Gastroesophageal sphincter (tissue), 4 donors: ENCODE data around the gene MAML2. TPM values are rescaled to one million over a fixed set of nuclear protein-coding genes. Genes with fewer than 3 reads are reported as not detected.

Experiments used
- ATAC-seq: fragments of 150-250 bp; one replicate; pipeline ENCODE4 v1.9.1; 2016; ENCODE audit warnings: mild to moderate bottlenecking, moderate library complexity
- H3K27ac ChIP-seq, 4 donors: fragments of 200-600 bp; sonication (generic) in 3 of 4; 1 replicate in 3 of 4; 2 replicates in 1 of 4; pipeline ENCODE4 v1.5.1; 2016 to 2019
- H3K27me3 ChIP-seq: fragments of 200-600 bp; sonication (generic); one replicate; pipeline ENCODE4 v1.5.1; 2019
- H3K36me3 ChIP-seq, 2 donors: fragments of 200-600 bp; sonication (generic); one replicate each; pipeline ENCODE4 v1.5.1; 2019; ENCODE audit warnings: control low read depth in 1 of 2
- H3K4me1 ChIP-seq, 3 donors: fragments of 200-600 bp; sonication (generic); 1 replicate in 2 of 3; 2 replicates in 1 of 3; pipeline ENCODE4 v1.5.1; 2016 to 2019; ENCODE audit warnings: control low read depth in 2 of 3
- H3K4me3 ChIP-seq, 2 donors: fragments of 200-600 bp; sonication (generic); one replicate each; pipeline ENCODE4 v1.5.1; 2019; ENCODE audit warnings: mild to moderate bottlenecking in 1 of 2, moderate library complexity in 1 of 2
- H3K9me3 ChIP-seq, 3 donors: fragments of 200-600 bp; sonication (generic); one replicate each; pipeline ENCODE4 v1.5.1; 2017 to 2019; ENCODE audit warnings: control low read depth in 2 of 3
- EP300 ChIP-seq: sonication (generic); formaldehyde crosslinking; IDR thresholded peaks from one replicate; pipeline ENCODE4 v1.6.1; 2017; ENCODE audit warnings: antibody characterized with exemption, mild to moderate bottlenecking
- POLR2A ChIP-seq, 2 donors: fragments of 450-650 bp; IDR thresholded peaks; one replicate each; pipeline ENCODE4 v1.6.1; 2017; ENCODE audit warnings: antibody characterized with exemption in 2 of 2, mild to moderate bottlenecking in 2 of 2, moderate library complexity in 1 of 2
- POLR2AphosphoS5 ChIP-seq: sonication (generic); formaldehyde crosslinking; IDR thresholded peaks from one replicate; pipeline ENCODE4 v1.6.1; 2017; ENCODE audit warnings: antibody characterized with exemption
- WGBS, 2 donors: methylation state at CpG; one replicate each; pipeline ENCODE4 v1.1.5; 2018; ENCODE audit warnings: low coverage in 1 of 2; 5-methylcytosine and 5-hydroxymethylcytosine counted together
- total RNA-seq, 4 donors: library from RNA; depleted of rRNA; stranded (reverse); fragments of >200 nt; gene quantifications; one replicate each; pipeline ENCODE4 v1.1.0, GENCODE V29; 2016
- TF ChIP-seq, protein P1 (sequence below), 4 experiments: fragments of 200-600 bp in 2 of 4; fragments of 450-650 bp in 2 of 4; sonication (generic) in 1 of 4; IDR thresholded peaks; one replicate each; pipeline ENCODE4 v1.5.1; 2017 to 2019; ENCODE audit warnings: antibody characterized with exemption in 4 of 4, mild to moderate bottlenecking in 2 of 4, moderate library complexity in 2 of 4

The MAML2 gene
- 10 to 100 TPM; 15.8 to 31.8 (median 23.7) TPM for total RNA-seq

DNA sequence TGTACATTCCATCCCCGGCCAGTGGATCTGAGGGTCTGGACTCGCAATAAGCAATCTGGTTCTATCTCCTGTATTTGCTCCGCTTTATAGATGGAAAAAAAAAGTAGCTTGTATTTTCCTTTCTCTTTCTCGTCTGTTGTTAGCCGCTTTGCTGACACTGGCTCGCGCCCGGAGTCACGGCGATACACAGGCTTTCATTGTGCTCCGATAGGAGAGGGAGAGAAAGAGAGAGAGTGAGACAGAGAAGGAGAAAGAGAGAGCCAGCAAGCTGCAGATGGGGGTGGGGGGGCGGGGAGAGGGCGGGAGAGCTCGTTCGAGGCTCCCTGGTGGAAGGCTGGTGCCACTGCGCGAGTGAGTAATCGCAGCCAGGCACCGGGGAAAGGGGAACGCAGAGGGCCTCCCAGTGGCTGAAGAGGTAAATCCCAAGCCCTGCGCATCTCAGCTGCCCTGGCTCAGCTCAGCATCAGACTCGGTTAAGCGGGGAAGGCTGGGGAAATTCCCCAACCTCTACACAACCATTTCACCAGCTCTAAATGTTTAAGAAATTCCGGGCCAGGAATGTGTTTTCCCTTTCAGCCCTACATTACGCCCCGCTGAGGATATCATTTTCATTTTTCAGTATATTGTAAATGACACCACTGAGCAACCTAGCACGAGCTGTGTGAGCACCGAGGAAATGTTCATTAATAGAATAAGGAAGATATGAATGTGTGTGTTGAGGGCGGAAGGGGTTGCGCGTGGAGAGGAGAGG, at the start of gene MAML2:
TSS of gene MAML2 (minus strand) at position 235 of the 751 bp plus-strand sequence. CDS start 1,300 bp downstream, outside the sequence.
- WGBS, 2 donors: 5 to 17% methylated on average over 9 to 23 of the region's 31 CpGs
- ATAC-seq: peak; percentile 97
- TF ChIP-seq, protein P1, sequence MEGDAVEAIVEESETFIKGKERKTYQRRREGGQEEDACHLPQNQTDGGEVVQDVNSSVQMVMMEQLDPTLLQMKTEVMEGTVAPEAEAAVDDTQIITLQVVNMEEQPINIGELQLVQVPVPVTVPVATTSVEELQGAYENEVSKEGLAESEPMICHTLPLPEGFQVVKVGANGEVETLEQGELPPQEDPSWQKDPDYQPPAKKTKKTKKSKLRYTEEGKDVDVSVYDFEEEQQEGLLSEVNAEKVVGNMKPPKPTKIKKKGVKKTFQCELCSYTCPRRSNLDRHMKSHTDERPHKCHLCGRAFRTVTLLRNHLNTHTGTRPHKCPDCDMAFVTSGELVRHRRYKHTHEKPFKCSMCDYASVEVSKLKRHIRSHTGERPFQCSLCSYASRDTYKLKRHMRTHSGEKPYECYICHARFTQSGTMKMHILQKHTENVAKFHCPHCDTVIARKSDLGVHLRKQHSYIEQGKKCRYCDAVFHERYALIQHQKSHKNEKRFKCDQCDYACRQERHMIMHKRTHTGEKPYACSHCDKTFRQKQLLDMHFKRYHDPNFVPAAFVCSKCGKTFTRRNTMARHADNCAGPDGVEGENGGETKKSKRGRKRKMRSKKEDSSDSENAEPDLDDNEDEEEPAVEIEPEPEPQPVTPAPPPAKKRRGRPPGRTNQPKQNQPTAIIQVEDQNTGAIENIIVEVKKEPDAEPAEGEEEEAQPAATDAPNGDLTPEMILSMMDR (IDR thresholded peaks at IDR 0.05): peak; percentile 92 to 99 (median 94)
- peak in 1 of 2 donors; percentile 6 for TF ChIP-seq POLR2A (IDR thresholded peaks at IDR 0.05)
- TF ChIP-seq POLR2AphosphoS5: peak; percentile 47
- TF ChIP-seq EP300: no peak
- H3K4me1 ChIP-seq: peaks cover 11 to 44% (median 11%) of the 10 kb centered on the region in 3 donors
- H3K9me3 ChIP-seq: no peaks in the 10 kb centered on the region
- no peaks in the 10 kb centered on the region for H3K27me3 ChIP-seq
- H3K4me3 ChIP-seq: peak within 1 kb of the TSS; percentile 62 to 99
- H3K27ac ChIP-seq: peak within 1 kb of the TSS; percentile 81 to 90 (median 86)
- no peaks in the 10 kb centered on the region for H3K36me3 ChIP-seq

DNA sequence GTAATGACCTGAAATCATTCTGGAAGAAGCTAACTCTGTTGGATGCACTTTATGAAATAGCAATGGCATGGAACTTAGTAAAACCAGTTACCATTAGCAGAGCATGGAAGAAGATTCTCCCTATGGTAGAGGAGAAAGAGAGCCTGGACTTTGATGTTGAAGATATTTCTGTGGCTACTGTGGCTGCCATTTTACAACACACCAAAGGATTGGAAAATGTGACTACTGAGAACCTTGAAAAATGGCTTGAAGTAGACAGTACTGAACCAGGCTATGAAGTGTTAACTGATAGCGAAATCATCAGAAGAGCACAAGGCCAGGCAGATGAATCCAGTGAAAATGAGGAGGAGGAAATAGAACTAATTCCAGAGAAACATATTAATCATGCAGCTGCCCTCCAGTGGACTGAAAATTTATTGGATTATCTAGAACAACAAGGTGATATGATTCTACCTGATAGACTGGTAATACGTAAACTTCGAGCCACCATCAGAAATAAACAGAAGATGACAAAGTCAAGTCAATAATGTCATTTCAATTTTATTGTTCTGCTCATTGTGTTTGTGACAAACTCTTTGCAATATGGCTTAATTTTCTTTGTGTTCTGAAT, 48.8 kb upstream of the MAML2 start:
- ATAC-seq: no peak
- Histone ChIP-seq H3K9me3 (no peaks in the 10 kb centered on the region), H3K27me3 (no peaks in the 10 kb centered on the region), H3K27ac (no peak overlapping the region), H3K4me3 (no peak overlapping the region), H3K4me1 (peaks cover 5 to 43% (median 7%) of the 10 kb centered on the region in 3 donors), H3K36me3 (no peaks in the 10 kb centered on the region)
- no peak for TF ChIP-seq POLR2AphosphoS5
- TF ChIP-seq, protein P1 (IDR thresholded peaks at IDR 0.05): no peak
- WGBS, 2 donors: 87 to 97% methylated on average over 3 of the region's 3 CpGs

DNA sequence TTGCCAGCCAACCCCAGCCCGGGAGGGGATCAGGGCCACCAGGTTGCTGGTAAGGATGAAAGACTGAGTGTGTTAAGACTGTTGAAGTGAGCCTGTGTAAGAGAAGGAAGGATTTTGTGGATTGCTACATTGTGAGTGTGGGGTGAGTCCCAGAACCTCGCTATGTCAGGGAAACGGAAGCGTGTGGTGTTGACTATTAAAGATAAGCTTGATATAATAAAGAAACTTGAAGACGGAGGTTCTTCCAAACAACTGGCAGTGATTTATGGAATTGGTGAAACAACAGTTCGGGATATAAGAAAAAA, 47.4 kb upstream of the MAML2 start:
- Histone ChIP-seq H3K27ac (peak overlapping the region; percentile 60 to 92 (median 90)), H3K4me1 (peaks cover 5 to 44% (median 7%) of the 10 kb centered on the region in 3 donors), H3K27me3 (no peaks in the 10 kb centered on the region), H3K9me3 (no peaks in the 10 kb centered on the region), H3K4me3 (peak overlapping the region; percentile 74 to 83), H3K36me3 (peaks cover 0 to 4% of the 10 kb centered on the region in 2 donors)
- ATAC-seq: no peak
- 18 to 48% methylated on average over 5 to 6 of the region's 6 CpGs for WGBS, 2 donors
- TF ChIP-seq POLR2A (IDR thresholded peaks at IDR 0.05): no peak
- no peak for TF ChIP-seq EP300
- TF ChIP-seq, protein P1 (IDR thresholded peaks at IDR 0.05): no peak
- no peak for TF ChIP-seq POLR2AphosphoS5

DNA sequence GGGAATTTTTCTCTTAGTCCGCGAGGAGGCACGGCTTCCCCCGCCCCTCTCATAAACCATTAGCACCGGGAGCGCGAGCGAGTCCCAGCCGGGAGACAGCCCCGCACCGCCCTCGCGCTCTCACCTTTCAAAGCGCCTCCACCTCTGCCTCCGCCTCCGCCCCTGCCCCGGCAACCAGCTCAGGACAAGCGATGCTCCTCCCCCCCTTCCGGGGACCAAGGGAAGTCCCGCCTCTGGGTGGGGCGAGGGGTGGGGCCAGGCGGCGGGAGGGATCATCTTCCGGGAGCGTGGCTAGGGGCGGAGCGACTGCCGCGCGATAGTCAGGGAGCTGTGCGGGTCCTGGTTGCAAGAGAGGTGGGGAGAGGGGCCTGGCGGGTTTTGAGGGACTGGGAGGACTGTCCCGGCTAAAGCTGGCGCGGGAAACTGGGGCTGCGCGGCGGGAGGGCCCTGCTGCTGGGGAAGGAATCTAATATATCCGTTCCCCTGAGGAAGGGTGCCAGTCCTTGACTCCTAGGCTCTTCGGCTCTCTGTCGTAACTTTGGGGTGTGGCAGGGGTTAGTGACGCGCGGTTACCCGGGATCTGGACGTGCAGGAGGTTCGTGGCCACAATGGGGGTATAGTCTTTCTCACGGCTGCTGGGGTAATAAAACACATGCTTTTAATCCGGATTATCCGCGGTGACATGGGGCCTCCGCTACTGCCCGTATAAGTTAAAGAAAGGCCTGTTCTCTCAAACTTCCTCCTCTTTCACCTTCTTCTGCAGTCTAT, 46.9 kb upstream of the MAML2 start, which contains the start of the genes CCDC82 and JRKL:
TSS of gene CCDC82 (minus strand) at position 193 of the 768 bp plus-strand sequence. CDS start 5,165 bp downstream, outside the sequence.
TSS of gene JRKL (plus strand) at position 294 of the 768 bp plus-strand sequence. CDS start 637 bp downstream, outside the sequence.
- WGBS, 2 donors: 0% methylated on average over 6 to 15 of the region's 53 CpGs
- peak; percentile 99 for ATAC-seq
- Histone ChIP-seq H3K27ac (peak within 1 kb of the TSS; percentile 60 to 92 (median 90)), H3K36me3 (peaks cover 0 to 4% of the 10 kb centered on the region in 2 donors), H3K4me1 (peaks cover 5 to 44% (median 7%) of the 10 kb centered on the region in 3 donors), H3K27me3 (no peaks in the 10 kb centered on the region), H3K4me3 (peak within 1 kb of the TSS; percentile 74 to 83), H3K9me3 (no peaks in the 10 kb centered on the region)
- TF ChIP-seq POLR2A (IDR thresholded peaks at IDR 0.05): peak; percentile 64 to 84
- TF ChIP-seq, protein P1 (IDR thresholded peaks at IDR 0.05): peak in 1 of 4 experiments; percentile 28
- no peak for TF ChIP-seq EP300
- peak; percentile 91 for TF ChIP-seq POLR2AphosphoS5
